GM18868 (cell line): Measurements from ENCODE around the gene USP32.
A peak's percentile ranks its signal among the peaks of the same experiment; 100 is the strongest.
"Not testable (repeated sequence)": the region's sequence is repeated elsewhere in the genome, so short reads cannot be mapped to it uniquely, and the experiment has no call there.

ENCODE experiments used
- ATAC-seq: cut with Tn5 transposase; IDR thresholded peaks from one replicate; pipeline ENCODE4 v1.9.1; 2021; ENCODE audit warnings: mild to moderate bottlenecking, moderate library complexity; ENCODE audit not compliant: unreplicated experiment

Gene USP32, protein sequence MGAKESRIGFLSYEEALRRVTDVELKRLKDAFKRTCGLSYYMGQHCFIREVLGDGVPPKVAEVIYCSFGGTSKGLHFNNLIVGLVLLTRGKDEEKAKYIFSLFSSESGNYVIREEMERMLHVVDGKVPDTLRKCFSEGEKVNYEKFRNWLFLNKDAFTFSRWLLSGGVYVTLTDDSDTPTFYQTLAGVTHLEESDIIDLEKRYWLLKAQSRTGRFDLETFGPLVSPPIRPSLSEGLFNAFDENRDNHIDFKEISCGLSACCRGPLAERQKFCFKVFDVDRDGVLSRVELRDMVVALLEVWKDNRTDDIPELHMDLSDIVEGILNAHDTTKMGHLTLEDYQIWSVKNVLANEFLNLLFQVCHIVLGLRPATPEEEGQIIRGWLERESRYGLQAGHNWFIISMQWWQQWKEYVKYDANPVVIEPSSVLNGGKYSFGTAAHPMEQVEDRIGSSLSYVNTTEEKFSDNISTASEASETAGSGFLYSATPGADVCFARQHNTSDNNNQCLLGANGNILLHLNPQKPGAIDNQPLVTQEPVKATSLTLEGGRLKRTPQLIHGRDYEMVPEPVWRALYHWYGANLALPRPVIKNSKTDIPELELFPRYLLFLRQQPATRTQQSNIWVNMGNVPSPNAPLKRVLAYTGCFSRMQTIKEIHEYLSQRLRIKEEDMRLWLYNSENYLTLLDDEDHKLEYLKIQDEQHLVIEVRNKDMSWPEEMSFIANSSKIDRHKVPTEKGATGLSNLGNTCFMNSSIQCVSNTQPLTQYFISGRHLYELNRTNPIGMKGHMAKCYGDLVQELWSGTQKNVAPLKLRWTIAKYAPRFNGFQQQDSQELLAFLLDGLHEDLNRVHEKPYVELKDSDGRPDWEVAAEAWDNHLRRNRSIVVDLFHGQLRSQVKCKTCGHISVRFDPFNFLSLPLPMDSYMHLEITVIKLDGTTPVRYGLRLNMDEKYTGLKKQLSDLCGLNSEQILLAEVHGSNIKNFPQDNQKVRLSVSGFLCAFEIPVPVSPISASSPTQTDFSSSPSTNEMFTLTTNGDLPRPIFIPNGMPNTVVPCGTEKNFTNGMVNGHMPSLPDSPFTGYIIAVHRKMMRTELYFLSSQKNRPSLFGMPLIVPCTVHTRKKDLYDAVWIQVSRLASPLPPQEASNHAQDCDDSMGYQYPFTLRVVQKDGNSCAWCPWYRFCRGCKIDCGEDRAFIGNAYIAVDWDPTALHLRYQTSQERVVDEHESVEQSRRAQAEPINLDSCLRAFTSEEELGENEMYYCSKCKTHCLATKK (N-terminal part only)

DNA sequence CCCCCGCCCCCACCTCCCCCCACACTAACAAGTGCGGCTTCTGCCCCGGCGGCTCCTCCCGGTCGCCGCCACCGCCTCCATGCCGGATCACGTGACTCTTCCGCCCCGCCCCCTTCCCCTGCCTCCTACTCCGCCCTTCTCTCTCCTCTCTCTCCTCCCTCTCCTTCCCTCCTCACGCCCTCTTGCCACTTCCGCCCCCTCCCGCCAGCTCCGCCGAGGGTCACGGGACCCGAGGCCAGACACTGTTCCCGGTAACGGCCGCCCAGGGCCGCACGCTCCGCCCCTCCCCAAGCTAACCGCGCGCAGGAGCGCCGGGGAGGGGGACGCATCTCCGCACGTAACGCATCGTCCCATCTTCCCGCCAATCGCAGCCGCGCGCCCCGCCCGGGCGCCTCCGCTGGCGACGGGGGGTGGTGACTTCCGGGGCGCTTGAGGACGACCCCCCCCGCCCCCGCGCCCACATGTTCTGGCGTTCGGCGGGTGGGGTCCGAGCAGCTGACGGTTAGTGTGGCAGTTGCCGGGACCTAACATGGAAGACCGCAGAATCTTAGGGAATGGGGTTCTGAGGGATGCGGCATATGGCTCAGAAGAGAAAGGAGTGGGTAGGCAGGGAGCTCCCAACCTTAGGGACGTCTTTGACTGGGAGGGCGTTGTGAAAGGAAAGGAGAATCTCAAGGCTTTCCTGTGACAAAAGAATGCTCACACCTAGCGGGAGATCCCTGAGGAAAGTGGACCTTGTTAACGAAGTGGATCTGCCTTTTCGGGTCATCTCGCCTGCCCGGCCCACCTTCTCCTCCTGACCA lies at the start of gene USP32:
TSS of gene USP32 (minus strand) at position 92 of the 803 bp plus-strand sequence. CDS start 194 bp downstream, outside the sequence.
- peak; percentile 89 for ATAC-seq

DNA sequence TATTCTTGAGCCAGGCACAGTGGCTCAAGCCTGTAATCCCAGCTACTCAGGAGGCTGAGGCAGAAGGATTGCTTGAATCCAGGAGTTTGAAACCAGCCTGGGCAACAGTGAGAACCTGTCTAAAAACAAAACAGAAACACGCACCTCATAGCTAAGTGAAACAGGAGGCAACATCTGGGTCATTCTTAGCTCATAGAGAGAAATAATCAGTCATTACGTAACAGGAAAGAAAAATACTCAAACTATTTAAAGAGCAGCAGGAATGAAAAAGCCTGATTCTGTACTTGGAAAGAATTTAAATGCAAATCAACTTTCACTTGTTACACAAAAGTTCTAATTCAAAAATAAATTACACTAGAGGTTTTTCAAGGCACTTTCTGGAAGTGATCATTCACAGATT lies 47.6 kb upstream of the USP32 start:
- ATAC-seq = no peak

DNA sequence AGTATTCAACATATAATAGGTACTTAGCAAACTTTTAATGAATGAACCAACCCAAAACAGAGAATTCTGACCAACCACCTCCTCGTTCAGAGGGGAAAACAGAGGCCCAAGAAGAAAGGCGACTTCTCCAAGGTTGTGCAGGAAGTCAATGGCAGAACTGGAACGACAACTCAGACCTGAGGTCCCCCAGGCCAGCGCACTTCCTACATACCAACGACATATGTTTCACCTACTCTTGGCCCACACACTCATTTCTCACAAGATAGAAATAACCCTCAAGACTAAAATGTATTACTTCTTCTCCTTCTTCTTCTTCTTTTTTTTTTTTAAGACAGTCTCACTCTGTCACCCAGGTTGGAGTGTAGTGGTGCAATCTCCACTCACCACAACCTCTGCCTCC lies 44.7 kb upstream of the USP32 start:
- ATAC-seq = no peak

DNA sequence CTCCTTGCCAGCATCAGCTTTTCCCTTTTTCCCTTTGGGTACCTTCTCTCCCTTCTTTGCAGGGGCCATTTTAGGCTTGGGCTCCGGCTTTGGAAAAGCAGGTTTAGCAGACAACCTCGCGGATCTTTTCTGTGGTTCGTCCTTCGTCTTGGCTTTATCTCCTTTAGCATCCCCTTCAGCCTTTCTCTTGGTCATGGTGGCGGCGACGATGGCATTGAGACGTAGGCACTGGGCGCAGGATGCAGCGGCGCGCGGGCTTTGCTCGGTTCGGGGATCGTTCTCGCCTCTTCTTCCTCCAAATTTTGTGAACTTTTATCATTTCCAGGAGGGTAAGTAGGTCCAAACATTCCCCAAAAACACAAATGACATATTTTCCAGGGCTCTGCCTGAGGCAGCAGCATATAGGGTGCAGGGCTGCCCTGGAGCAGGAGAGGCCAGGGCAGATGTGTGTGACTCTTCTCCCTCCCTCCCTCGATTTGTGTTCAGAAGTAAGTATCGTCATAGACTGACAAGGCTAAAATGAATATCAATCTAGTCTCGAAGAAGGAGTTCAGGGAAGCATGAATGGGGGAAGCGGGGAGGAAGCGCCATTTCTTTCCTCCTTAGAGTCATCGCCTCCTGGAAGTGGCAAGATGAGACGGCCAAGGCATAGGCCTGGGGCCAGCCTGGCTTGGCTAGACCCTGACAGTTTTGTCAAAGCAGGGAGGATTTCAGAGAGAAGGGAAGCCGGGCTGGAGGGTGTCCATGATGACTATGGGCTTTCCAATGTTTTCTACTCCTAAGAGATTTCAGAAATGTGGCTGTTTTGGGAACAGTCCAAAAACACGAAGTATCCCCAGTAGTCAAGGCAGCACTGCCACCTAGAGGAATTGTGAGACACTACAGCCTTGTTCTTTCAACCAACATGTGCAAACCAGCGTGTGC lies 43.6 kb upstream of the USP32 start:
- no peak for ATAC-seq

DNA sequence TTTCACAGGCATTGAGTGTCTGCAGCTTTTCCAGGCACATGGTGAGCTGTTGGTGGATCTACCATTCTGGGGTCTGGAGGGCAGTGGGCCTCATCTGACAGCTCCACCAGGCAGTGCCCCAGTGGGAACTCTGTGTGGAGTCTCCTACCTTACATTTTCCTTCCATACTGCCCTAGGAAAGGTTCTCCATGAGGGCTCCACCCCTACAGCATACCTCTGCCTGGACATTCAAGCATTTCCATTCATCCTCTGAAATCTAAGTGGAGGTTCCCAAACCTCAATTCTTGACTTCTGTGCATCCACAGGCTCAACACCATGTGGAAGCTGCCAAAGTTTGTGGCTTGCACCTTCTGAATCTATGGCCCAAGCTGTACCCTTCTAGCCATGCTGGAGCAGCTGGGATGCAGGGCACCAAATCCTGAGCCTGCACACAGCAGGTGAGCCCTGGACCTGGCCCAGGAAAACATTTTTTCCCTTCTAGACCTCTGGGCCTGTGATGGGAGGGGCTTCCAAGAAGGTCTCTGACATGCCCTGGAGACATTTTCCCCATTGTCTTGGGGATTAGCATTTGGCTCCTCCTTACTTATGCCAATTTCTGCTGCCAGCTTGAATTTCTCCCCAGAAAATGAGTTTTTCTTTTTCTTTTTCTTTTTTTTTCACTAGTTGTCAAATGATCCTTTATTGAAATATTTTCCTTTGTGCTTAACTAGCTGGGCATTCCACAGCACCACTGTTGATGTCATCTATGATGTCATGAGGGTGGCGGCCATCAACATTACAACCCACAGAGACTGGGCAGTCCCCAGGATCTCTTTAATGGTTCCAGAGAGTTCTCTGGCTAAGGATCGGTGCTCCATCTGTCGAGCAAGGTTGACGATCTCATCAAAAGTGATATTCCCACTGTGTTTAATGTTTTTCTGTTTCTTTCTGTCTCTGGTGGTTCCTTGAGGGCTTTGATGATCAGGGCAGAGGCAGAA lies 41.4 kb upstream of the USP32 start:
- not testable (repeated sequence) for ATAC-seq

DNA sequence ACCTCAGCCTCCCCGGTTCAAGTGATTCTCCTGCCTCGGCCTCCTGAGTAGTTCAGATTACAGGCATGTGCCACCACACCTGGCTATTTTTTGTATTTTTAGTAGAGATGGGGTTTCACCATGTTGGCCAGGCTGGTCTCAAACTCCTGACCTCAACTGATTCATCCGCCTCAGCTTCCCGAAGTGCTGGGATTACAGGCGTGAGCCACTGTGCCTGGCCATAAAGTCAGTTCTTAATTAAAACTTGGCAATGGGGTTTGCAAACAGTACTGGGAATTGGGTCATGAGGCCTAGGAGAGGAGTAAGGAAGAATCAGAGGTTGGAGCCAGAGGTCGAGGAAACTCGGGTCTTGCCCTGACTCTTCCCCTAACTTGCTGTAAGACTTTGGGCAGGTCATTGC lies 38.6 kb upstream of the USP32 start:
- not testable (repeated sequence) for ATAC-seq

DNA sequence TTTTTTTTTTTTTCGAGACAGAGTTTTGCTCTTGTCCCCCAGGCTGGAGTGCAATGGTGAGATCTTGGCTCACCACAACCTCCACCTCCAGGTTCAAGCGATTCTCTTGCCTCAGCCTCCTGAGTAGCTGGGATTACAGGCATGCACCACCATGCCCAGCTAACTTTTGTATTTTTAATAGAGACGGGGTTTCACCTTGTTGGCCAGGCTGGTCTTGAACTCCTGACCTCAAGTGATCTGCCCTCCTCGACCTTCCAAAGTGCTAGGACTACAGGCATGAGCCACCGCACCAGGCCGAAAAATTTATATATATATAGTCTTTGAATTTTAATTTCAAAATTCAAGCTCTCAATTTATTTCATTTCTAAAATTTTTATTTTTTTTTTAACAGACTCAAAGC lies 36.6 kb upstream of the USP32 start:
- not testable (repeated sequence) for ATAC-seq

DNA sequence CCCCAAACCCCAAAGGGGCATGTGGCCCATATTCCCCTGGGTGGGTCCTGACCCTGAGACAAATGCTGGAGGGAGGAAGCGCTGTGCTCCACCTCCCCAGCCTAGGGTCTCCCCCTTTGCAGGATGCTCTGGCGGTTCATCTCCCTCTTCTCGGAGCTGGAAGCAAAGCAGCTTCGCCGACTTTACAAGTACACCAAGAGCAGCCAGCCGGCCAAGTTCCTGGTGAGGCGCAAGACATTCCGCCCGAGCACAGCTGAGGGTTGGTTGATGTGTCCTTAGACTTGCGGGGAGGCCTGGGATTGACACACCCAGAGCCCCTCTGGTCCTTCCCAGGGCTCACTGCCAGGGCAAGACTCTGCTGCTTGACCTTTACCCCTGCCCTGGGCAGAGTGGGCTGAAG lies 34.7 kb upstream of the USP32 start:
- ATAC-seq = no peak

DNA sequence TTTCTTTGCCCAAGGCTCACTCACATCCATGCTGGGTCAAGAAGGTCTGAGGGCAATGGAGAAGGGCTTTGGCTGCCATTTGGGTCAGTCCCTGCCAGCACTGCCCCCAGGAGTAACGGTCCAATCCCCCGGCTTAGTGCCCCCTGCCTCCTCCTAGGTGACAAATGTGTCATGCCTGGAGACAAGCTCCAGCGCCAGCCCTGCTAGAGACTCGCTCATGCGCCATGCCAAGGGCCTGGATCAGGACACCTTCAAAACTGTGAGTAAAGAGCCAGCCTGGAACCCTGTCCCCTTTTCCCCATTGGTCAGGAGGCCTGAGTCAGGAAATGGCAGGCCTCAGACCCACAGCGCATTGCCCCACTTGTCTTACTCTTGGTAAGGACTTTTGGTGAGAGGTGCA lies 33.7 kb upstream of the USP32 start:
- no peak for ATAC-seq

DNA sequence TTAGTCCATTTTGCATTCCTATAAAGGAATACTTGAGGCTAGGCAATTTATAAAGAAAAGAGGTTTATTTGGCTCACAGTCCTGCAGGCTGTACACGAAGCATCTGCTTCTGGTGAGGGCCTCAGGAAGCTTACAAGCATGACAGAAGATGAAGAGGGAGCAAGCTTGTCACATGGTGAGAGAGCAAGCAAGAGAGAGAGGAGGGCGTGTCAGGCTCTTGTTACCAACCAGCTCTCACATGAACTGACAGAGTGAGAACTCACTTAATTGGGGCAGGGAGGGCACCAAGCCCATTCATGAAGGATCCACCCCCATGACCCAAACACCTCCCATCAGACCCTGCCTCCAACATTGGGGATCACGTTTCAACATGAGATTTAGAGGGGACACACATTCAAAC lies 31.9 kb upstream of the USP32 start:
- no peak for ATAC-seq

DNA sequence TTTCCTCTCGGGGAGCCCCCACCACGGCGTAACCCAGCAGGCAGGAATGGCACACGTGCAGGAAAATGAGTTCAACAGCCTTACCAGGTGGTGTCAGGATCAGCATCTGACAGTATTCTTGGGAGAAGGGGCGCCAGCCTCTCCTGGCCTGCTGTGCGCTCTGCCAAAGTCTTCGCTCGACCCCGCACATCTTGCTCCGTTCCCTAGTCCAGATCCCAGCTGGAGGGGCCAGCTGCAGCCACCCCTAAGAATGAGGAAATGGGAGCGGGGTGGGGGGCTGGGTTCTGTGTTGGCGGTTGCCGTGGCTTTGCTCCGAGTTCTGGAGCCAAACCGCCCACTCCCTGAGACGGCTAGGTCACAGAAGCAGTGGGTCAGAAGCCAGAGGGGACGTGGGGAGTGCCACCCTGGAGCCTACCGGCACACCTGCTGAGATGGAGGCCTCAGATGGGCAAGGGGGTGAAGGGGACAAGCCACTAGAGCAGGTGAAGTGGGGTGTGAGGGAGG lies 30.3 kb upstream of the USP32 start, which contains the start of gene CHCT1:
TSS of gene CHCT1 (plus strand) at position 328 of the 504 bp plus-strand sequence. CDS start at position 432, 104 bp downstream.
- no peak for ATAC-seq

DNA sequence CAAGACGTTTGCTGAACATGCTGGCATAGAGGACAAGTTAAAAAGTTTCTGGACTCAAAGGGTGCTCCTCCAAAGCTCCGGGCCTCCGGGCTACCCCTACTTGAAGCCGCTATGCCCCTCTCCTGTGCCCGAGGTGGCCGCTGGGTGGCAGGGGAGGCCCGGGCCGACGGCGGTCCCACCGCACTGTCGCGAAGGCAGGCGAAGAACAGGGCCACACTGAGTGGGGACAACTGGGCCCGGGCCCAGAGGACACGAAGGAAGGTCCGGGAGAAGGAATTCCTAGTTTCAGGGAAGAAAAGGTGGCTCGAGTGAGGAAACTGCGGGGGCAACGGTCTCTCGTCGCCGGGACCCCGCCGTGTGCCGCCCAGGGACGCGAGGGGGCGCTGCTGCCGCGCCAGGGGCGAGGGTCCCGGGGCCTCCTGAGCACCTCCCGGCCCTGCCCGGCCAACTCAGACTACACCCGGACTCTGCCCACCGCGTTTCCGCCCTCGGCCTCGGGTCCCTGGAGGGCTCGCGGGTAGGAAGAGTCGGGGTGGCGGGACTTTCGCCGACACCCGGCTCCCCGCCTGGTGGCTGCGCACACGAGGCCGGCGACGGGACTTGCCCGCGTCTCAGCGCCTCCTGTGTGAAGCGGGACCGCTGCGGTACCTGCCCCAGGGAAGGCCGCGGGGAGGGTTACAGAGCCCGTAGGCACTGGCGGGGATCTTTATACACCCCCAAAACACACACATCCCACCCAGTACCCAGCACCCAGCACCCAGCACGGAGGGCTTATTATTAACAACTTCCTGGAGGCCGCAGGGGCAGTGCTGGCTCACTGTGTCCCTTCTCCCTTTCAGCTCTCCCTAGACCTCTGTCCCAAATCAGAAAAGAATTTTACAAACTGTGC lies 29.6 kb upstream of the USP32 start:
- peak; percentile 92 for ATAC-seq

DNA sequence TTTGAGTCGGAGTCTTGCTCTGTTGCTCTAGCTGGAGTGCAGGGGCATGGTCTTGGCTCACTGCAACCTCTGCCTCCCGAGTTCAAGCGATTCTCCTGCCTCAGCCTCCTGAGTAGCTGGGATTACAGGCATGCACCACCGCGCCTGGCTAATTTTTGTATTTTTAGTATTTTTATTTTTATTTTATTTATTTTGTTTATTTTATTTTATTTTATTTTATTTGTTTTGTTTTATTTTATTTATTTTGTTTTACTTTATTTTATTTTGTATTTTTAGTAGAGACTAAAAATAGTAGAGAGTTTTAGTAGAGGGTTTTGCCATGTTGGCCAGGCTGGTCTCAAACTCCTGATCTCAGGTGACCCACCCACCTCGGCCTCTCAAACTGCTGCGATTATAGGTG lies 27.9 kb upstream of the USP32 start:
- ATAC-seq = not testable (repeated sequence)

DNA sequence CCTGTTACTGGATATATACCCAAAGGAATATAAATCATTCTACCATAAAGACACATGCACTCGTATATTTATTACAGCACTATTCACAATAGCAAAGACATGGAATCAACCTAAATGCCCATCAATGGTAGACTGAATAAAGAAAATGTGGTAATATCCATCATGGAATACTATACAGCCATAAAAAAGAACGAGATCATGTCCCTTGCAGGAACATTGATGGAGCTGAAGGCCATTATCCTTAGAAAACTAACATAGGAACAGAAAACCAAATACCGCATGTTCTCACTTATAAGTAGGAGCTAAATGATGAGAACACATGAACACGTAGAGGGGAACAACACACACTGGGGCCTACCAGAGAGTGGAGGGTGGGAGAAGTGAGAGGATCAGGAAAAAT lies 27.1 kb upstream of the USP32 start:
- ATAC-seq = not testable (repeated sequence)

DNA sequence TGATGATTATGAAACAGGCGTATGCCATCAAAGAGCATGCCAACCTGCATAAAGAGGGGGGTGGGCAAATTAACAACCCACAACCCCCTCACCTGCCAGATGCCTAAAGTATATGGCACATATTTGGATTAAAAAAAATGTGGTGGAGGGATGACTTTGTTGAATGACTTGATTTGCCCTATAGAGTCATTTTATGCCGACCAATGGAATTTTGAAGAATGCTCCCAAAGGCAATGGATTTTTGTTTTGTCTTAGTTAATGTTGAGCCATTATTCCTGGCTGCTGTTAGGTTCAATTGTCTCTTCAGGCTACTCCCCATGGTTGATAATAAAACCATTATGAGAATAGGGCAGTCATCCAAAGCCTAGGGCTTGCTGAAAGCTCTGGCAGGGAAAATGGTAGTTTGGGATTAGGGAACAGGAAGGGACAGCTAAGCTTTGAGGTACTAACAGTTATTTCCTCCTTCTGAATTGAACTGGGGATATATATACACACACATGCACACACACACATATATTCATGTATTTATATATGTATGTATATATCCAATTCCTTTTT lies 24.5 kb upstream of the USP32 start:
- ATAC-seq = no peak

DNA sequence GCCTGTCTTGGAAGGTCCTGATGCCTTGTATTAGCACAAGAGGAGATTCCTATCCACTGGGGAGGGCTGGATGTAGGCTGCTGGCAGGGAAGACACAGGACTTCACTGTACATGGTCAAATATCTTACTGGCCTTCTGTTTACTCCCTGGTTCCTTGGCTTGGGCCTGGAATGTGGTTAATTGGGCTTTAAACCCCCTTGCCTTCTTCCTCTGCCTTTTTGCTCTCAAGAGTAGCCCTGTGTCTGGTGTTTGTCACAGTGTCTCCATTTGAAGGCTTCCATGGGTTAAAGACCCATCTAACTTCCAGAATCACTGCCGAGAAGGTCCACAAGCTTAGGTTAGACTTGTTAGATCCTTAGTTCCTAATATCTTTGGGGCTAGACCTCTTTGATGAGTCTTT lies 23.2 kb upstream of the USP32 start:
- ATAC-seq = no peak
